ENCODE measurements around the gene OR2V2.
"Not testable (repeated sequence)": the region's sequence is repeated elsewhere in the genome, so short reads cannot be mapped to it uniquely, and the experiment has no call there.

The OR2V2 gene

DNA sequence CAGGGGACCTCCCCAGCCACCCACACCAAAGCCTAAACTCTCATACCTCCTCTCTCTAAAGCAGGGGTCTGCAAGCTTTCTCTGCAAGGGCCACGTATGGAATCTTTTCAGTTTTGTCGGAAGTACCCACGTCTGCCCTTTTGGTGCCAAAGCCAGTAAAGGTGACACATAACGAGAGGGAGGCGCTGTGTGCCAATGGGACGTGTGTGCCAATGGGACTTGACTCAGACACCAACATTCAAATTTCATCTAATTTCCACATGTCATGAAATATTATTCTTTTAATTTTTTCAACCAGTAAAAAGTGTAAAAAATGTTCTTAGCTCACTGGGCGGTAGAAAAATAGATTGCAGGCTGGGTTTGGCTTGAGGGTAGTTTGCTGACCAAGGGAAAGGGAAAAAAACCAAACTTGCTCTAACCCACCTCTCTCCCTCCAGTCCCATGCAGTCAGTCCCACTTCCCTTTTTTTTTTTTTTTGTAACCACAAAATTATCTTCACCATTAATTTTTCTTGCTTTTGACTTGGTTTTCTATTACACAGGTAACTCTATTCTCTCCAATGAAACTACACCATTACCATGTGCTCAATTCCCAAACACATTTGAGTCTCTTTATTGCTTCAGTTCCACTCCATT, 41.9 kb upstream of the OR2V2 start:
- TF ChIP-seq, protein P1, sequence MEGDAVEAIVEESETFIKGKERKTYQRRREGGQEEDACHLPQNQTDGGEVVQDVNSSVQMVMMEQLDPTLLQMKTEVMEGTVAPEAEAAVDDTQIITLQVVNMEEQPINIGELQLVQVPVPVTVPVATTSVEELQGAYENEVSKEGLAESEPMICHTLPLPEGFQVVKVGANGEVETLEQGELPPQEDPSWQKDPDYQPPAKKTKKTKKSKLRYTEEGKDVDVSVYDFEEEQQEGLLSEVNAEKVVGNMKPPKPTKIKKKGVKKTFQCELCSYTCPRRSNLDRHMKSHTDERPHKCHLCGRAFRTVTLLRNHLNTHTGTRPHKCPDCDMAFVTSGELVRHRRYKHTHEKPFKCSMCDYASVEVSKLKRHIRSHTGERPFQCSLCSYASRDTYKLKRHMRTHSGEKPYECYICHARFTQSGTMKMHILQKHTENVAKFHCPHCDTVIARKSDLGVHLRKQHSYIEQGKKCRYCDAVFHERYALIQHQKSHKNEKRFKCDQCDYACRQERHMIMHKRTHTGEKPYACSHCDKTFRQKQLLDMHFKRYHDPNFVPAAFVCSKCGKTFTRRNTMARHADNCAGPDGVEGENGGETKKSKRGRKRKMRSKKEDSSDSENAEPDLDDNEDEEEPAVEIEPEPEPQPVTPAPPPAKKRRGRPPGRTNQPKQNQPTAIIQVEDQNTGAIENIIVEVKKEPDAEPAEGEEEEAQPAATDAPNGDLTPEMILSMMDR (IDR thresholded peaks at IDR 0.05; ENCODE audit: extremely low read depth, insufficient read depth, missing control alignments) = no peak
- in situ Hi-C loops (cut with MboI; ENCODE audit: low pct_unique_long_range_greater_than_20kb, low sequenced_read_pairs, unreplicated experiment) = no loop called here
- DNase-seq (ENCODE audit: low spot score) = no peak

DNA sequence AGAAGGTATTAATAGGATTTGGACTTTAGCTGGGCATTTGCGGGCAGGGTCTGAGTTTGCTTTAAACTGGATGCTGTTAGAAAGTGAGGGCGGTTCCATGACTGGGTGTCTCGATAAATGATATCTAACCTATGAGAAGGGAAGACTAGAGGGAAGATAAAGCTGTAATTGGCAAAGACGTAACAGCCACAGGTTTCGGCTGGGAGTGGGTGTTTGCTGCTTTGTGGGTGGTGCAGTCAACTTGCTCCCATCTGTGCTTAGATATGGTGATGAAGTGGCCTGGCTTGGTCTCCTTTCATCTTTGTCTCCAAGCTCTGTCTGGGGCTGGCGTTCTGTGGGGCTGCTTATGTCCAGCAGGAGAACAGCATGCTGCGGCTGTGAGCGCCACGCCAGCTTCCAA, 39.7 kb upstream of the OR2V2 start:
- DNase-seq (ENCODE audit: low spot score) = no peak
- in situ Hi-C loops (cut with MboI; ENCODE audit: low pct_unique_long_range_greater_than_20kb, low sequenced_read_pairs, unreplicated experiment) = no loop called here
- TF ChIP-seq, protein P1 (IDR thresholded peaks at IDR 0.05; ENCODE audit: extremely low read depth, insufficient read depth, missing control alignments) = no peak

DNA sequence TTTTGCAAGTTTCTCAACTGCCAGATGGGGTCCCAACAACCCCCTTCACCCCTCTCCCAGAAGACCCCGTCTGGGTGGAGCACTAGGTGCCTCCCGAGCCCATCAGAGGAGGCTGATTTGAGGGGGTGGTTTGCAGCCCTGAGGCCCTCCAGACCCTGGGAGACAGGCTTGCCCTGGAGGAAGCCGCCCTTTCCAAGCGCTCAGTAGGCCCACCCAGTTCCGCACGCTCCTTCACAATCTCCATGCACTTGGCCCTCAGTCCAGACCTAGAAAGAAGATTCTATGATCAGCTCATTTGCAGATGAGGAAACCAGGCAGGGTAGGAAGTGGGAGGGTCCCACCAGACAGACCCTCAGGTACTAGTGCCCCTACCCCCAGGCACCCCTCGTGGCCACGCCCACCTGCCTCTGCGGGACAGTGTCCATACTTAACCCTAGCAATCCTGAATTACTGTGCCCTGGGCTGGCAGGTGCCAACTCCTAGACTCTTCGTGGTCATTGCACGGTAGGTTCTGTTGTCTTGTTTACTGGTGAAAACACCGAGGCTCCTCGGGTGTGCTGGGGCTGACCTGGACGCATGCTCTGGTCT, 38.7 kb upstream of the OR2V2 start:
- DNase-seq (ENCODE audit: low spot score) = no peak
- in situ Hi-C loops (cut with MboI; ENCODE audit: low pct_unique_long_range_greater_than_20kb, low sequenced_read_pairs, unreplicated experiment) = no loop called here
- TF ChIP-seq, protein P1 (IDR thresholded peaks at IDR 0.05; ENCODE audit: extremely low read depth, insufficient read depth, missing control alignments) = no peak

DNA sequence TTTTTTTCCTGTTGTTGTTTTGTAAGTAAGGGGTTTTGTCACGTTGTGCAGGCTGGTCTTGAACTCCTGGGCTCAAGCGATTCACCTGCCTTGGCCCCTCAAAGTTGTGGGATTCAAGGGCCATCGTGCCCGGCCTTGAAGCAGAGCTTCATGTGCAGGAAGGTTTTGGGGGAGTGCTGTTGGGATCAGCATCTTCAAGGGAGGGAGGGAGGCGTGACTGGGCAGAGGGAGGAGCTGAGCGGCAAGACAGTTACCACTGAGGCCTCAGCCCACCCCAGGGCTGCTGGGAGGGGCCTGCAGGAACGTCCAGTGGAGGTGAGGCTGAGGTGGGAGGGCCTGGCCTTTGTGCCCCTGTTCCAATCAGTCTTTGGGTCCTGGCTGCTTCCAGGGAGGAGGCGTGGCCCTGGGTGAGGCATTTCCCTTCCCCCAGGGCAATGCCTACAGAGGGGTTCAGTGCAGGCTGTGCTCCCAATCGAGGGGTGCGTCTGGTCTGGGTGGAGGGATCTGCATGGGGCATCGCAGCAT, 37.8 kb upstream of the OR2V2 start:
- TF ChIP-seq, protein P1 (IDR thresholded peaks at IDR 0.05; ENCODE audit: extremely low read depth, insufficient read depth, missing control alignments) = no peak
- in situ Hi-C loops (cut with MboI; ENCODE audit: low pct_unique_long_range_greater_than_20kb, low sequenced_read_pairs, unreplicated experiment) = no loop called here
- no peak for DNase-seq (ENCODE audit: low spot score)

DNA sequence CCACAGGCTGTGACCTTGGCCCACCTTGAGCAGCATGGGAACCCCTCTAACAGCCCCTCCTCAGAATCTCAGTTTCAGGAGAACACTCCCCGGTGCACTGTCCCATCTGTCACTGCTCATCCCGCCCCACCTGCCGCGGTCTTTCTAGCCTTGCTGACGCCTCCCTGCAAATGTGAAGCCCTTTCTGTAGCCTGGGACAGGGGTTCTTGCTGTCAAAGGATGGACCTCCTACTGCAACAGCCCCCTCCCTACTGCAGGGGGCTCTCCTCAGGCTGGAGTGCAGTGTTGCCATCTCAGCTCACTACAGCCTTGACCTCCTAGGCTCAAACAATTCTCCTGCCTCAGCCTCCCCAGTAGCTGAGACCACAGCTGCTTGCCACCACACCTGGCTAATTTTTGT, 36.4 kb upstream of the OR2V2 start:
- TF ChIP-seq, protein P1 (IDR thresholded peaks at IDR 0.05; ENCODE audit: extremely low read depth, insufficient read depth, missing control alignments) = no peak
- no peak for DNase-seq (ENCODE audit: low spot score)
- in situ Hi-C loops (cut with MboI; ENCODE audit: low pct_unique_long_range_greater_than_20kb, low sequenced_read_pairs, unreplicated experiment) = no loop called here

DNA sequence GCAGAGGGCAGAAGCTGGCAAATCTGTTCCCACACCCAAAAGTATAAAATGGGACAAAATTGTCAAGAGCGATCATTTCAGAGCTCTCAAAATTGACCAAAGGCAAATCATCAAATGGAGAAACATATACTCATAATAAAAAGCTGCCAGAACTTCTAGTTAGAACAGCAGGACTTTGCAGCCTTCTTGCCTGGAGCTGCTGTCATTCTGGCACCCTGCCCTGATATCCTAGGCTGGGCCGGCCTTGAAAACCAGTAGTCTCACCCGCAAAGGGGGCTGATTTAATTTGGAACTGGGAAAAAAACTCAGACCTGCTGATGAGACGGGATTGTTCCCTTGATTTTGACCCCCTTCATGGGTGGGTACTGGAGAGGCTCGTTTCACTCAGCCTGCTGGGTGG, 34.9 kb upstream of the OR2V2 start:
- in situ Hi-C loops (cut with MboI; ENCODE audit: low pct_unique_long_range_greater_than_20kb, low sequenced_read_pairs, unreplicated experiment) = no loop called here
- TF ChIP-seq, protein P1 (IDR thresholded peaks at IDR 0.05; ENCODE audit: extremely low read depth, insufficient read depth, missing control alignments) = no peak
- no peak for DNase-seq (ENCODE audit: low spot score)

DNA sequence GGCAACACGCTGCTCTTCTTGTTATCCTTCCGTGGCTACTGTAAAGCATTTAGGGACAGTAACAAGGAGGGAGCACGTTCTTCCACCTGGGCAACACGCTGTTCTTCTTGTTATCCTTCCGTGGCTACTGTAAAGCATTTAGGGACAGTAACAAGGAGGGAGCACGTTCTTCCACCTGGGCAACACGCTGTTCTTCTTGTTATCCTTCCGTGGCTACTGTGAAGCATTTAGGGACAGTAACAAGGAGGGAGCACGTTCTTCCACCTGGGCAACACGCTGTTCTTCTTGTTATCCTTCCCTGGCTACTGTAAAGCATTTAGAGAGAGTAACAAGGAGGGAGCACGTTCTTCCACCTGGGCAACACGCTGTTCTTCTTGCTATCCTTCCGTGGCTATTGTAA, 33.8 kb upstream of the OR2V2 start:
- DNase-seq (ENCODE audit: low spot score); in situ Hi-C loops (cut with MboI; ENCODE audit: low pct_unique_long_range_greater_than_20kb, low sequenced_read_pairs, unreplicated experiment): not testable (repeated sequence)

All from GM13977 (cell line).